Activated CD4-positive, alpha-beta T cell treated with anti-CD3 and anti-CD28 coated beads, Interleukin-2, amount 10 ng/mL, durations not matched to agents 7 days and 5 days (primary cell): Measurements from ENCODE around the gene ACBD6. TPM values are rescaled to one million over a fixed set of nuclear protein-coding genes. Genes with fewer than 3 reads are reported as not detected.
"Not testable (repeated sequence)": the region's sequence is repeated elsewhere in the genome, so short reads cannot be mapped to it uniquely, and the experiment has no call there.

Source experiments
- CTCF ChIA-PET: fragments of 350-600 bp; sonication (Branson Sonifier 250); formaldehyde crosslinking; loops from one replicate; lab custom pipeline; 2021; ENCODE audit warnings: antibody characterized with exemption; lab: Charles Lee
- POLR2A ChIA-PET: fragments of 350-600 bp; sonication (Branson Sonifier 250); formaldehyde crosslinking; loops from one replicate; lab custom pipeline; 2021; ENCODE audit warnings: antibody characterized with exemption; lab: Charles Lee
- DNase-seq: peaks from one replicate; pipeline ENCODE4 v3.0.0-alpha.2; 2020
- H3K27ac Mint-ChIP-seq: one replicate; pipeline ENCODE4 v1.8.0; 2021; ENCODE audit warnings: mild to moderate bottlenecking, moderate library complexity, mixed read lengths
- H3K27me3 Mint-ChIP-seq: one replicate; pipeline ENCODE4 v1.8.0; 2021; ENCODE audit warnings: mixed read lengths
- H3K36me3 Mint-ChIP-seq: one replicate; pipeline ENCODE4 v1.8.0; 2021; ENCODE audit warnings: low read depth, mixed read lengths
- H3K4me1 Mint-ChIP-seq: one replicate; pipeline ENCODE4 v1.8.0; 2021; ENCODE audit warnings: mixed read lengths
- H3K4me3 Mint-ChIP-seq: one replicate; pipeline ENCODE4 v1.8.0; 2021; ENCODE audit warnings: mild to moderate bottlenecking, moderate library complexity, mixed read lengths
- H3K9me3 Mint-ChIP-seq: one replicate; pipeline ENCODE4 v1.8.0; 2021; ENCODE audit warnings: mixed read lengths
- total RNA-seq, 2 experiments: library from RNA; stranded (reverse); gene quantifications; one replicate each; pipeline ENCODE4 v1.2.3, GENCODE V29; 2021

The ACBD6 gene
- total RNA-seq, 2 experiments from 2014 or later, result 39.9 to 40.8 TPM

DNA sequence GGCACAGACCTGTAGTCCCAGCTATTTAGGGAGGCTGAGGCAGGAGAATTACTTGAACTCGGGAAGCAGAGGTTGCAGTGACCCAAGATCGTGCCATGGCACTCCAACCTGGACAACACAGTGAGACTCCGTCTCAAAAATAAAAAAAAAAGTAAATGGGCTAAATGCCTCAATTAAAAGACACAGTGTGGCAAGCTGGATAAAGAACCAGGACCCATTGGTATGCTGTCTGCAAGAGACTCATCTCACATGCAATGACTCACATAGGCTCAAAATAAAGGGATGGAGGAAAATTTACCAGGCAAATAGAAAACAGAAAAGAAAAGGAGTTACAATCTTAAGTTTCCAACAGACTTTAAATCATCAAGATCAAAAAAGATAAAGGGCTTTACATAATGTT lies 40.3 kb downstream of the ACBD6 start:
- H3K4me1 Mint-ChIP-seq, result peaks cover 4% of the 10 kb centered on the region
- H3K27ac Mint-ChIP-seq, result no peak overlapping the region
- no peak for DNase-seq
- H3K36me3 Mint-ChIP-seq, result peaks cover 44% of the 10 kb centered on the region
- ChIA-PET POLR2A (no interaction called here), CTCF (interaction anchor here (0.6 to 1.3 kb wide), 2 partner anchors 16 to 638 kb away, joined by 3 to 4 read pairs; no protein-coding TSS in a partner anchor)
- H3K4me3 Mint-ChIP-seq, result no peak overlapping the region
- no peaks in the 10 kb centered on the region for H3K27me3 Mint-ChIP-seq
- peaks cover 42% of the 10 kb centered on the region for H3K9me3 Mint-ChIP-seq

DNA sequence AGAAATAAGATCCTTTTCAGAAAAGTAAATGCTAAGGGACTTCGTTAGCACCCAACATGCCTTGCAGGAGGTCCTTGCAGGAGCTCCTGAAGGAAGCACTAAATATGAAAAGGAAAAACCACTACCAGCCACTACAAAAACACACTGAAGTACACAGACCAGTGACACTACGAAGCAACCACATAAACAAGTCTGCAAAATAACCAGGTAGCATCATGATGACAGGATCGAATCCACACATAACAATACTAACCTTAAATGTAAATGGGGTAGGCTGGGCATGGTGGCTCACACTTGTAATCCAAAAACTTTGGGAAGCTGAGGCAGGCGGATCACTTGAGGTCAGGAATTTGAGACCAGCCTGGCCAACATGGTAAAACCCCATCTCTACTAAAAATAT lies 40.7 kb downstream of the ACBD6 start:
- POLR2A ChIA-PET, result not testable (repeated sequence)
- peaks cover 44% of the 10 kb centered on the region for H3K36me3 Mint-ChIP-seq
- CTCF ChIA-PET, result interaction anchor here (0.6 to 1.3 kb wide), 2 partner anchors 15 to 269 kb away, joined by 3 read pairs; no protein-coding TSS in a partner anchor

GRCh38 chr1:180458807-180459206 lies 43.6 kb downstream of the ACBD6 start:
- no peak overlapping the region for H3K27ac Mint-ChIP-seq
- H3K4me3 Mint-ChIP-seq, result no peak overlapping the region
- H3K4me1 Mint-ChIP-seq, result peaks cover 4% of the 10 kb centered on the region
- peaks cover 34% of the 10 kb centered on the region for H3K9me3 Mint-ChIP-seq
- H3K27me3 Mint-ChIP-seq, result no peaks in the 10 kb centered on the region
- peaks cover 41% of the 10 kb centered on the region for H3K36me3 Mint-ChIP-seq
- CTCF ChIA-PET, result no interaction called here
- no peak for DNase-seq
- POLR2A ChIA-PET, result no interaction called here

More for the DNA sequence above, 40.7 kb downstream of the ACBD6 start:
- not testable (repeated sequence) for H3K27me3 Mint-ChIP-seq, H3K27ac Mint-ChIP-seq, H3K4me3 Mint-ChIP-seq, DNase-seq, H3K4me1 Mint-ChIP-seq
- H3K9me3 Mint-ChIP-seq, result peaks cover 42% of the 10 kb centered on the region

DNA sequence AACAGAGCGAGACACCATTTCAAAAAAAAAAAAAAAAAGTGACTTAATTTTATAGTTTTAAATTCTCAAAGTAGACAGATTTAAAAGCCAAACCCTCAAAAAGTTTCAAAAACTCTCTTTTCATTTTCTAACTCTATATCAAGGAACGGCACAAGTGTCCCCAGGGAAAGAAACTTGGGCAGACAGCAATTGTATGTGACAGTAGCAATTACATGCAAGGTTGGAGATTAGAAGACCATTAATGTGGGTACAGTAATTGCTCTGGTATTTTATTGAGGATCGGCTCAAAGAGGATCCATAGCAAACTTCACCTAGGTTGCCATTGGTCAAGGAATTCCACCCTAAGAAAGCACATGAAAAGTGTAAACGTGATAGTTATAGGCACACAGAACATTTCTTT lies 46.2 kb downstream of the ACBD6 start:
- no peak overlapping the region for H3K27ac Mint-ChIP-seq
- H3K4me1 Mint-ChIP-seq, result peaks cover 8% of the 10 kb centered on the region
- no peak overlapping the region for H3K4me3 Mint-ChIP-seq
- H3K9me3 Mint-ChIP-seq, result peaks cover 24% of the 10 kb centered on the region
- no peak for DNase-seq
- ChIA-PET POLR2A (no interaction called here), CTCF (interaction anchor here (0.6 to 0.7 kb wide), 2 partner anchors 146 to 1975 kb away, joined by 3 read pairs; no protein-coding TSS in a partner anchor)
- peaks cover 39% of the 10 kb centered on the region for H3K36me3 Mint-ChIP-seq
- H3K27me3 Mint-ChIP-seq, result no peaks in the 10 kb centered on the region

DNA sequence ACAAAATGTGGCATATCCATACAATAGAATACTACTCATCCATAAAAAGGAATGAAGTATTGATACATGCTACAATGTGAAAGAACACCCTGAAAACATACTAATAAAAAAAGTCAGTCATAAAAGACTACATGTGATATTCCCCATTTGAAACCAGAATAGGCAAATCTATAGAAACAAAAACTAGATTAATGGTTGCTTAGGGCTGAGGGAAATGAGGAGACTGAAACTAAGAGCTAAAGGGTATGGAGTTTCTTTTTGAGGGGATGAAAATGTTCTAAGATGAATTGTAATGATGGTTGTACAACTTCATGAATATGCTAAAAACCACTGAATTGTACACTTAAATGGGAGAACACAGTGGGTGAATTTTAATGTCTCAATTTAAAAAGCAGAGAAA lies 50.9 kb downstream of the ACBD6 start:
- ChIA-PET POLR2A (no interaction called here), CTCF (interaction anchor here (1.7 kb wide), 1 partner anchor 13 kb away, joined by 4 read pairs; no protein-coding TSS in a partner anchor)
- no peaks in the 10 kb centered on the region for H3K27me3 Mint-ChIP-seq
- no peak for DNase-seq
- H3K4me1 Mint-ChIP-seq, result peaks cover 6% of the 10 kb centered on the region
- H3K27ac Mint-ChIP-seq, result no peak overlapping the region
- H3K9me3 Mint-ChIP-seq, result peaks cover 22% of the 10 kb centered on the region
- no peak overlapping the region for H3K4me3 Mint-ChIP-seq
- H3K36me3 Mint-ChIP-seq, result peaks cover 49% of the 10 kb centered on the region

GRCh38 chr1:180444522-180444921 lies 57.9 kb downstream of the ACBD6 start:
- CTCF ChIA-PET, result no interaction called here
- Mint-ChIP-seq H3K36me3 (peaks cover 14% of the 10 kb centered on the region), H3K27ac (no peak overlapping the region), H3K4me3 (no peak overlapping the region), H3K27me3 (no peaks in the 10 kb centered on the region), H3K4me1 (no peaks in the 10 kb centered on the region), H3K9me3 (peaks cover 15% of the 10 kb centered on the region)
- DNase-seq, result no peak
- POLR2A ChIA-PET, result no interaction called here

GRCh38 chr1:180440335-180440734 lies 62.0 kb downstream of the ACBD6 start:
- ChIA-PET POLR2A (no interaction called here), CTCF (no interaction called here)
- Mint-ChIP-seq H3K4me1 (no peaks in the 10 kb centered on the region), H3K9me3 (peaks cover 20% of the 10 kb centered on the region), H3K36me3 (peaks cover 23% of the 10 kb centered on the region), H3K27ac (no peak overlapping the region), H3K4me3 (no peak overlapping the region), H3K27me3 (no peaks in the 10 kb centered on the region)
- no peak for DNase-seq

DNA sequence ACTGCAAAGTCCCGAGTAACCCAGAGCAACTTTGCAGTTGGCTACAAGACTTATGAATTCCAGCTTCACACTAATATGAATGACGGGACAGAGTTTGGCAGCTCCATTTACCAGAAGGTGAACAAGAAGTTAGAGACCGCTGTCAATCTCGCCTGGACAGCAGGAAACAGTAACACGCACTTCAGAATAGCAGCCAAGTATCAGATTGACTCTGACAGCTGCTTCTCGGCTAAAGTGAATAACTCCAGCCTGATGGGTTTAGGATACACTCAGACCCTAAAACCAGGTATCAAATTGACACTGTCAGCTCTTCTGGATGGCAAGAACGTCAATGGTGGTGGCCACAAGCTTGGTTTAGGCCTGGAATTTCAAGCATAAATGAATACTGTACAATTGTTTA lies 66.8 kb downstream of the ACBD6 start:
- H3K4me1 Mint-ChIP-seq, result no peaks in the 10 kb centered on the region
- ChIA-PET POLR2A (no interaction called here), CTCF (interaction anchor here (0.5 to 1.1 kb wide), 2 partner anchors 13 to 804 kb away, joined by 3 read pairs; no protein-coding TSS in a partner anchor)
- no peak for DNase-seq
- H3K27ac Mint-ChIP-seq, result no peak overlapping the region
- peaks cover 22% of the 10 kb centered on the region for H3K36me3 Mint-ChIP-seq
- peaks cover 23% of the 10 kb centered on the region for H3K9me3 Mint-ChIP-seq
- no peaks in the 10 kb centered on the region for H3K27me3 Mint-ChIP-seq
- no peak overlapping the region for H3K4me3 Mint-ChIP-seq

DNA sequence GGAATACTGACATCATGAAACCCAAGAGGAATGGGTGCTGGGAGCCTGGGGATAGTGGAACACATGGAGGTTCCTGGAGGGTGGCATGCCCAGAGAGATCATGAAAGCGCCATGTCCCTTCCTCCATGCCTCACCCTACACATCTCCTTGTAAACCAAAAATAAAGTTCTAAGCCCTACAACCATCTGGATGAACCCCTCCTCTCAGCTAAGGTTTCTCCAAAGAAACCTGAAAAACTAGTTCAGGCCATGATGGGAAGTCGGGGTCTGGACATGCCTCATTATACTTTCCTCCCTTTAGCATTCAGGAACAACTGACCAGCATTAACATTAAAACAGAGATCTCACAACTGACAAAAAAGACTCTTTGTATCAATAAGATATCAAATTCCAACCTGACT lies 68.5 kb downstream of the ACBD6 start:
- DNase-seq, result no peak
- no peak overlapping the region for H3K4me3 Mint-ChIP-seq
- H3K27me3 Mint-ChIP-seq, result no peaks in the 10 kb centered on the region
- no peak overlapping the region for H3K27ac Mint-ChIP-seq
- H3K9me3 Mint-ChIP-seq, result peaks cover 21% of the 10 kb centered on the region
- ChIA-PET POLR2A (no interaction called here), CTCF (no interaction called here)
- peaks cover 17% of the 10 kb centered on the region for H3K36me3 Mint-ChIP-seq
- H3K4me1 Mint-ChIP-seq, result no peaks in the 10 kb centered on the region

- H3K4me3 Mint-ChIP-seq, result no peak overlapping the region
- H3K4me1 Mint-ChIP-seq, result no peaks in the 10 kb centered on the region
- H3K27me3 Mint-ChIP-seq, result no peaks in the 10 kb centered on the region
- H3K36me3 Mint-ChIP-seq, result peaks cover 14% of the 10 kb centered on the region
- CTCF ChIA-PET, result no interaction called here
- peaks cover 17% of the 10 kb centered on the region for H3K9me3 Mint-ChIP-seq
- DNase-seq, result no peak
- H3K27ac Mint-ChIP-seq, result no peak overlapping the region
- POLR2A ChIA-PET, result no interaction called here
Measured at GRCh38 chr1:180431683-180432082, 70.7 kb downstream of the ACBD6 start.

DNA sequence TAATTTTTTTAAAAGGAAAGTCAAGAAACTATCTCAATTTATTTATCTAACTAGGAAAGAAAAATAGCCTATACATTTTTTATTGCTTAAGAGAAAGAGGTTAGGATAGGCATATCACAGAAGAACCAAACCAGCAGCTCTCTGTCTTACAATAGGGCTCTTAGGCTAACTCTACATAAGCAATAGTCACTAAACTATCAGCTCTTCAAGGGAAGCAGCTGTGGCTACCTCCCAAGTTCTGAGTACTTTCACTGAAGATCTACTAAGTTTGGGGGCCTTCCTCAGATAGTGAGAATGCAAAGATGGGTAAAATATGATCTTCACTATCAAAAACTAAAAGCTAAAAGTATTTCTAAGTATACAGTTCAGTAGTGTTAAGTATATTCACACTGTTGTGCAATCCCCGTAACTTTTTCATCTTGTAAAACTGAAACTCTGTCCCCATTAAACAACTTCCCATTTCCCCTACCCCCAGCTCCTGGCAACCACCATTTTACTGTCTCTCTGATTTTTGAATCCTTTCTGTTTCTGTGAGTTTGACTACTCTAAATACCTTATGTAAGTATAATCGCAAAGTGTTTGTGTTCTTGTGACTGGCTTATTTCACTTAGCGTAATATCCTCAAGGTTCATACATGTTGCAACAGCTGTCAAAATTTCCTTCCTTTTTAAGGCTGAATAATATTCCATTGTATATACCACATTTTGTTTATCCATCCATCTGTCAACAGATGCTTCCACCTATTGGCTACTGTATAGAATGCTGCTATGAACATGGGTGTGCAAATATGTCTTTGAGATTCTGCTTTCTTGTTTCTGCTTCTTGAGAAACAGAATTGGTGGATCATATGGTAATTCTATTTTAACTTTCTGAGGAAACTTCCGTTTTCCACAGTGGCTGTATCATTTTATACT lies 73.3 kb downstream of the ACBD6 start:
- peaks cover 15% of the 10 kb centered on the region for H3K9me3 Mint-ChIP-seq
- no peaks in the 10 kb centered on the region for H3K4me1 Mint-ChIP-seq
- H3K4me3 Mint-ChIP-seq, result no peak overlapping the region
- H3K27me3 Mint-ChIP-seq, result no peaks in the 10 kb centered on the region
- ChIA-PET CTCF (interaction anchor here (0.7 kb wide), 1 partner anchor 14 kb away, joined by 3 read pairs; no protein-coding TSS in a partner anchor), POLR2A (interaction anchor here (0.7 kb wide), 1 partner anchor 68 kb away, joined by 4 read pairs; no protein-coding TSS in a partner anchor)
- no peak for DNase-seq
- H3K27ac Mint-ChIP-seq, result no peak overlapping the region
- H3K36me3 Mint-ChIP-seq, result peaks cover 9% of the 10 kb centered on the region

DNA sequence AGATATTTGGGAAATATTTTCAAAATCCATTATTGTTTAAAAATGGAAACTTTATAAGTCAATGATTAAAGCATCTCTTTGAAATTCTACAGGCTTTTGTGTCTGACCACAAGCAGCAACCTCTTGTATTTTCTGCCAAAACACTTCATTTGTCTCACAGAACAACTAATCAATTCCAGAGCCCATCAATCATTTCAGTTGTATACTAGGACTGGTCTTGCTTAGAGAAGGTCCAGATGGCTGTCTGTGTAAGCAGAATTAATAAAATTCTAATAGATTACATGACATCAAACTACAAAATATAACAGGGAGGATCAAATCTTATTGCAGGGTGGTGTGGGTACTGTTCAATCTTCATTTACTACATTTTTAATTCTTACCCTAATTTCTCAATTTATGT lies 76.4 kb downstream of the ACBD6 start:
- peaks cover 19% of the 10 kb centered on the region for H3K36me3 Mint-ChIP-seq
- POLR2A ChIA-PET, result no interaction called here
- no peak for DNase-seq
- no peak overlapping the region for H3K4me3 Mint-ChIP-seq
- CTCF ChIA-PET, result interaction anchor here (0.7 kb wide), 1 partner anchor 16 kb away, joined by 3 read pairs; no protein-coding TSS in a partner anchor
- peaks cover 5% of the 10 kb centered on the region for H3K9me3 Mint-ChIP-seq
- no peak overlapping the region for H3K27ac Mint-ChIP-seq
- H3K27me3 Mint-ChIP-seq, result no peaks in the 10 kb centered on the region
- no peaks in the 10 kb centered on the region for H3K4me1 Mint-ChIP-seq

DNA sequence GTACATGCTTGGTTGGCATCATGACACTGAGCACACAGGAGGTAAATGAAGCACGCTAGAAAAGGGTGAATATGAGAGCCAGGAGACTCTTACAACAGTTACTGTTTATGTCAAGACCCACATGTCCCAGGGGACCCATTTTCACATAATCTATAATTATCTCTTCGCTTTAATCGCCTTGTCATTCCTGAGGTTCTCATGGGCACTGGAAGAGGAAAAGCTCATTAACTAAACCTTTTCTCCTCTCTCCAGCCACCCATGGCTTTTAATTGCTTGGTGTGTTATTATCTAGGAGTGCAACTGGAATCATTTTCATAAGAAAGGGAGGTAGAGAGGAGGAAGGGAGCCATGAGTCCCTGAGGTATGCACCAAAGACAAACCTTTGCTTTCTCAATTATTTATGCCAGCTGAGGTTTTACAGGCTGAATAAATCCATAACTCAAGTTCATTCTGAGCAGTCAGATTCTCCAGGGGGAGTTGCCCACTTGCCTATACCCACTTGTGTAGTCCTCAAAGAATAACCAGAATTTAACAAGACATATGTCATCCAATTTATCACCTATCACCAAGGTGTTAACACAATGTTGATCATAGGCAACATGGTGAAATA lies 77.4 kb downstream of the ACBD6 start:
- ChIA-PET POLR2A (no interaction called here), CTCF (no interaction called here)
- Mint-ChIP-seq H3K27me3 (no peaks in the 10 kb centered on the region), H3K4me3 (no peak overlapping the region), H3K4me1 (no peaks in the 10 kb centered on the region), H3K9me3 (peaks cover 5% of the 10 kb centered on the region), H3K27ac (no peak overlapping the region), H3K36me3 (peaks cover 21% of the 10 kb centered on the region)
- no peak for DNase-seq
